Heart left ventricle (tissue), 13 donors: ENCODE results near the gene RNF183.

ENCODE experiments used
- CTCF ChIP-seq, 12 donors: fragments of 200-600 bp; sonication (generic) in 4 of 12; IDR thresholded peaks; one replicate each; pipeline versions ENCODE4 v1.5.0 to v1.8.0; 2018 to 2022; ENCODE audit warnings: antibody characterized with exemption in 12 of 12, mild to moderate bottlenecking in 5 of 12
- POLR2A ChIP-seq, 2 donors: fragments of 450-650 bp; IDR thresholded peaks; one replicate each; pipeline ENCODE4 v1.6.1; 2017; ENCODE audit warnings: antibody characterized with exemption in 2 of 2, mild to moderate bottlenecking in 2 of 2, moderate library complexity in 2 of 2
- donor health status: ischemic (EF 13 %, LVEDD 7.1; RV severe dilation, severe dysfunction).
- donor health status: DM: no; HTN: yes; CAD: no.
- donor health status: DM: no; HTN: no; CAD: no.
- donor health status: ischemic (EF 25% LVEDD 6.9; RV normal size, moderate dysfunction).
- donor health status: ischemic (EF 25% LVEDD 5.7; RV mildly dilated, moderate dysfunction).
- donor health status: ischemic (EF 35%, LVEDD 5.7; RV mildly dilated, moderate dysfunction).
- donor health status: nonischemic (EF 11% LVEDD 7.7; RV severe dilation, severe dysfunction).
- donor health status: DM: yes; HTN: yes; CAD: no.
- donor health status: PGD.
- donor health status: ischemic (EF 29% LVEDD 5.4; RV normal size, mild dysfunction).
- donor health status: nonischemic (EF 23%, LVEDD 6.1; RV moderate dilation, normal function).

GRCh38 chr9:113302792-113303418, at the start of gene RNF183:
- no peak for TF ChIP-seq POLR2A (IDR thresholded peaks at IDR 0.05)
- no peak for TF ChIP-seq CTCF (IDR thresholded peaks at IDR 0.05)
